Cortex of kidney (tissue), 1 donor: ENCODE results near the gene CYP4F22.
"Not testable (repeated sequence)": the region's sequence is repeated elsewhere in the genome, so short reads cannot be mapped to it uniquely, and the experiment has no call there.

Source experiments
- DNase-seq: peaks from one replicate; lab custom pipeline; 2025; lab: John Stamatoyannopoulos, UW

Gene CYP4F22

GRCh38 chr19:15508035-15508710 is at the start of gene CYP4F22:
CYP4F22 (plus strand) TSS chr19:15508525; CDS start chr19:15525337, 16,812 bp downstream.
- DNase-seq: no peak

- no peak for DNase-seq
Measured at GRCh38 chr19:15461694-15462093, 46.6 kb upstream of the CYP4F22 start.

- DNase-seq: no peak
Measured at GRCh38 chr19:15463861-15464371, 44.4 kb upstream of the CYP4F22 start.

- DNase-seq: no peak
Measured at GRCh38 chr19:15464394-15465385, 43.6 kb upstream of the CYP4F22 start, which contains the start of gene RASAL3. RASAL3 (minus strand) TSS chr19:15464544; CDS start chr19:15464358, 186 bp downstream.

- DNase-seq: no peak
Measured at GRCh38 chr19:15466851-15467733, 41.2 kb upstream of the CYP4F22 start.

- no peak for DNase-seq
Measured at GRCh38 chr19:15467734-15468214, 40.6 kb upstream of the CYP4F22 start.

- DNase-seq: no peak
Measured at GRCh38 chr19:15468675-15469512, 39.4 kb upstream of the CYP4F22 start.

GRCh38 chr19:15469513-15470297 is 38.6 kb upstream of the CYP4F22 start:
- DNase-seq: no peak

- no peak for DNase-seq
Measured at GRCh38 chr19:15471639-15472101, 36.7 kb upstream of the CYP4F22 start.

- DNase-seq: not testable (repeated sequence)
Measured at GRCh38 chr19:15473821-15474220, 34.5 kb upstream of the CYP4F22 start.

GRCh38 chr19:15475169-15475568 is 33.2 kb upstream of the CYP4F22 start:
- no peak for DNase-seq

GRCh38 chr19:15475611-15476010 is 32.7 kb upstream of the CYP4F22 start:
- no peak for DNase-seq

- DNase-seq: no peak
Measured at GRCh38 chr19:15476325-15476724, 32.0 kb upstream of the CYP4F22 start.

- DNase-seq: no peak
Measured at GRCh38 chr19:15479391-15480345, 28.7 kb upstream of the CYP4F22 start, which contains the start of gene PGLYRP2. PGLYRP2 (minus strand) TSS chr19:15479501; CDS start chr19:15479371, 130 bp downstream.

- DNase-seq: not testable (repeated sequence)
Measured at GRCh38 chr19:15480996-15481395, 27.3 kb upstream of the CYP4F22 start.

- DNase-seq: not testable (repeated sequence)
Measured at GRCh38 chr19:15485768-15486167, 22.6 kb upstream of the CYP4F22 start.

- DNase-seq: no peak
Measured at GRCh38 chr19:15487038-15487437, 21.3 kb upstream of the CYP4F22 start.
